K562 treated with DMSO at 1 percent for 48 hours (cell line): ENCODE data around the gene KRTAP19-8. TPM values are rescaled to one million over a fixed set of nuclear protein-coding genes. Genes with fewer than 3 reads are reported as not detected.

Experiments used
- total RNA-seq: library from RNA; unstranded; fragments of 300-600 nt; gene quantifications from 2 replicates; pipeline ENCODE4 v1.2.3, GENCODE V29; 2022; ENCODE audit warnings: low replicate concordance; ENCODE audit errors: extremely low read depth

KRTAP19-8 gene, protein sequence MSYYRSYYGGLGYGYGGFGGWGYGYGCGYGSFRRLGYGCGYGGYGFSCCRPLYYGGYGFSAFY
- not detected in 2 replicates for total RNA-seq

DNA sequence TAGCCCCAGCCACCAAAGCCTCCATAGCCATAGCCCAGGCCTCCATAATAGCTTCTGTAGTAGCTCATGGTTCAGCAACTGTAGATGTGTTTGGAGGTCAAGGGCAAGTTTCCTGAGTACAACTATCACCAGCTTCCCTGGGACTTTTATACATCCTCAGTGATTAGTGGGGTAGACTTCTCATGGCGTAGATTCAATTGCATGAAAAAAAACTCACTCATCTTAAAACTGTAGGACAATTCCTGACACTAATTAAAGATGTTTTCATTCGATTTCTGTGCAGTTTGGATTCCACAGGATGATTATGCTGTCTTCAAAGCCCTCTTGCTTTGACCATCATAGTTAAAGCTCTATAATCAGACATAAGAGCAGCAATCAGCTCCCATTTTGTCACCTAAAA is at the start of gene KRTAP19-8:
KRTAP19-8 (minus strand) TSS at position 101 of the 400 bp plus-strand sequence; CDS start at position 68, 33 bp downstream.

Other genes starting within 250 kb of the KRTAP19-8 start
- gene KRTAP8-1, start 225.2 kb downstream of the KRTAP19-8 start, total RNA-seq: not detected in 2 replicates
- gene KRTAP7-1, start 208.7 kb downstream of the KRTAP19-8 start, total RNA-seq: not detected in 2 replicates
- gene KRTAP11-1, start 156.9 kb downstream of the KRTAP19-8 start, total RNA-seq: not detected in 2 replicates